Activated CD8-positive, alpha-beta T cell treated with anti-CD3 and anti-CD28 coated beads for 36 hours (primary cell): Measurements from ENCODE around the gene GAS6. TPM values are rescaled to one million over a fixed set of nuclear protein-coding genes. Genes with fewer than 3 reads are reported as not detected.

Experiments used
- ATAC-seq: fragments of 200-7000 bp; cut with Tn5 transposase; one replicate; pipeline ENCODE4 v1.10.0; 2021; ENCODE audit warnings: mild to moderate bottlenecking, moderate library complexity
- CTCF ChIA-PET: fragments of 350-600 bp; sonication (Branson Sonifier 250); formaldehyde crosslinking; loops from one replicate; lab custom pipeline; 2021; ENCODE audit warnings: antibody characterized with exemption; lab: Charles Lee
- POLR2A ChIA-PET: fragments of 350-600 bp; sonication (Branson Sonifier 250); formaldehyde crosslinking; loops from one replicate; lab custom pipeline; 2021; ENCODE audit warnings: antibody characterized with exemption; lab: Charles Lee
- DNase-seq: peaks from one replicate; pipeline ENCODE4 v3.0.0-alpha.2; 2020
- H3K27ac Mint-ChIP-seq: one replicate; pipeline ENCODE4 v1.8.0; 2021; ENCODE audit warnings: mild to moderate bottlenecking, mixed read lengths
- H3K27me3 Mint-ChIP-seq: one replicate; pipeline ENCODE4 v1.8.0; 2021; ENCODE audit warnings: mixed read lengths
- H3K36me3 Mint-ChIP-seq: one replicate; pipeline ENCODE4 v1.8.0; 2021; ENCODE audit warnings: low read depth, mixed read lengths
- H3K4me1 Mint-ChIP-seq: one replicate; pipeline ENCODE4 v1.8.0; 2021; ENCODE audit warnings: low read depth, mixed read lengths
- H3K4me3 Mint-ChIP-seq: one replicate; pipeline ENCODE4 v1.8.0; 2021; ENCODE audit warnings: mild to moderate bottlenecking, moderate library complexity, mixed read lengths
- H3K9me3 Mint-ChIP-seq: one replicate; pipeline ENCODE4 v1.8.0; 2021; ENCODE audit warnings: mixed read lengths
- CTCF ChIP-seq: fragments of 200-600 bp; IDR thresholded peaks from one replicate; pipeline ENCODE4 v1.8.0; 2022; ENCODE audit warnings: antibody characterized with exemption, mild to moderate bottlenecking
- intact Hi-C: fragments of 100-400 bp; cut with micrococcal nuclease; formaldehyde crosslinking; loops from one replicate; pipeline ENCODE4 v1.10.0; 2022
- total RNA-seq, 2 experiments: library from RNA; stranded (reverse); gene quantifications; one replicate each; pipeline ENCODE4 v1.2.3, GENCODE V29; 2021

Gene GAS6
- total RNA-seq, 2 experiments from 2014 or later: 0.23 to 0.25 TPM

GRCh38 chr13:113902986-113903775 is 39.3 kb upstream of the GAS6 start:
- no peak for DNase-seq
- ATAC-seq: no peak
- H3K27ac Mint-ChIP-seq: no peak overlapping the region
- no peaks in the 10 kb centered on the region for H3K9me3 Mint-ChIP-seq
- ChIA-PET POLR2A (no interaction called here), CTCF (no interaction called here)
- intact Hi-C loops: no loop called here
- peaks cover 9% of the 10 kb centered on the region for H3K27me3 Mint-ChIP-seq
- TF ChIP-seq CTCF: no peak
- H3K36me3 Mint-ChIP-seq: no peaks in the 10 kb centered on the region
- no peak overlapping the region for H3K4me3 Mint-ChIP-seq
- H3K4me1 Mint-ChIP-seq: peaks cover under 1% of the 10 kb centered on the region

GRCh38 chr13:113902481-113902880 is 38.6 kb upstream of the GAS6 start:
- POLR2A ChIA-PET: no interaction called here
- DNase-seq: no peak
- Mint-ChIP-seq H3K4me1 (no peaks in the 10 kb centered on the region), H3K36me3 (no peaks in the 10 kb centered on the region), H3K4me3 (no peak overlapping the region), H3K27me3 (peaks cover 4% of the 10 kb centered on the region), H3K9me3 (no peaks in the 10 kb centered on the region), H3K27ac (no peak overlapping the region)
- TF ChIP-seq CTCF: no peak
- CTCF ChIA-PET: no interaction called here
- intact Hi-C loops: no loop called here
- no peak for ATAC-seq

GRCh38 chr13:113901642-113902041 is 37.8 kb upstream of the GAS6 start:
- POLR2A ChIA-PET: no interaction called here

GRCh38 chr13:113901231-113901630 is 37.4 kb upstream of the GAS6 start:
- CTCF ChIA-PET: no interaction called here
- Mint-ChIP-seq H3K36me3 (no peaks in the 10 kb centered on the region), H3K4me1 (no peaks in the 10 kb centered on the region), H3K9me3 (no peaks in the 10 kb centered on the region), H3K4me3 (no peak overlapping the region), H3K27ac (no peak overlapping the region), H3K27me3 (no peaks in the 10 kb centered on the region)
- intact Hi-C loops: no loop called here
- DNase-seq (no peak), ATAC-seq (no peak)
- POLR2A ChIA-PET: no interaction called here
- TF ChIP-seq CTCF: no peak

More at GRCh38 chr13:113901642-113902041, 37.8 kb upstream of the GAS6 start:
- H3K4me3 Mint-ChIP-seq: no peak overlapping the region
- ATAC-seq (no peak), DNase-seq (no peak)
- H3K9me3 Mint-ChIP-seq: no peaks in the 10 kb centered on the region
- no peak for TF ChIP-seq CTCF
- no peak overlapping the region for H3K27ac Mint-ChIP-seq
- no peaks in the 10 kb centered on the region for H3K36me3 Mint-ChIP-seq
- no peaks in the 10 kb centered on the region for H3K27me3 Mint-ChIP-seq
- intact Hi-C loops: no loop called here
- H3K4me1 Mint-ChIP-seq: no peaks in the 10 kb centered on the region
- CTCF ChIA-PET: no interaction called here

GRCh38 chr13:113900646-113901045 is 36.8 kb upstream of the GAS6 start:
- H3K27ac Mint-ChIP-seq: no peak overlapping the region
- no peak overlapping the region for H3K4me3 Mint-ChIP-seq
- H3K36me3 Mint-ChIP-seq: no peaks in the 10 kb centered on the region
- ATAC-seq: no peak
- H3K27me3 Mint-ChIP-seq: no peaks in the 10 kb centered on the region
- ChIA-PET CTCF (no interaction called here), POLR2A (no interaction called here)
- no peaks in the 10 kb centered on the region for H3K4me1 Mint-ChIP-seq
- TF ChIP-seq CTCF: no peak
- intact Hi-C loops: no loop called here
- DNase-seq: no peak
- H3K9me3 Mint-ChIP-seq: no peaks in the 10 kb centered on the region
